ENCODE results near the gene CPT1B. TPM values are rescaled to one million over a fixed set of nuclear protein-coding genes. Genes with fewer than 3 reads are reported as not detected.

The CPT1B gene
- total and polyA plus RNA-seq, 10 of the 15 experiments (the other 5 are each of a cell fraction or from before 2014, with no cell fraction given), result 3.5 to 54.0 (median 21.7) TPM

DNA sequence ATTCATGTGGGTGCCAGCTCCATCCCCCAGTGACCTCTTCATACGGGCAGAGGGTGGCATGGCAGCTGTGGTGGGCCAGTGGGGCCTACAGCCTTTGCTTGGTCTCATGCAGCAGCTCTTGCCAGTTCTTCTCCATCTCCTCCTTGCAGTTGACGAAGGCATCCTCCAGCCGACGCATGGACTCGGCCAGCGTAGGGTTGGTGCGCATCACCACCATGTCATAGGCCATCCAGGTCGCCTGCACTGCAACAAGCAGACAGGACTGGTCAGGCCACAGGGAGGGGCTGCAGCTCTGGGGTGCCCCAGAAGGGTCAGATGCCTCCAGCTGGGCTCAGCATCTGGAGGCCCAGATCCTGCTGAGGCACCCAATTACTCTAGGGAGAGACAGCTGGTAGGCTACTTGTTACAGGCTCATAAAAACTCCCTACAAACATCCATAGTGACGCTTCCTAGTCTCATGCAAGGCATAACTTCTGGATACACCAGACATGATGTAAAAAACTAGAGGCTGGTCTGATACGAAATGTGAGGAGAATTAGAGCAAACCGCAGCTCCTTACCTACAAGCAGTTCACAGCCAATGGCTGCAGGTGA lies 27.0 kb downstream of the CPT1B start:
- in situ Hi-C loops (cut with MboI) (no loop called here), intact Hi-C loops (cut with micrococcal nuclease; ENCODE audit: unreplicated experiment) (no loop called here)
- CTCF ChIA-PET, result interaction anchor here (1.3 kb wide), 1 partner anchor 12 kb away, joined by 3 read pairs; no protein-coding TSS in a partner anchor
- POLR2A ChIA-PET, result interaction anchor here (0.5 to 1.6 kb wide), 4 partner anchors 12 to 26 kb away, joined by 3 to 5 read pairs (median 4); partner anchors contain the start of genes SCO2, SYCE3 and TYMP
- DNase-seq (ENCODE audit: low read depth, low spot score), result no peak
- Histone ChIP-seq H3K4me2 (ENCODE audit: control insufficient read depth, insufficient read depth) (no peak overlapping the region), H2AFZ (ENCODE audit: control insufficient read depth, low read depth, low read length) (no peak overlapping the region), H3K79me2 (ENCODE audit: control insufficient read depth, insufficient read depth, low read length) (no peaks in the 10 kb centered on the region), H3K36me3 (ENCODE audit: control insufficient read depth in 2 of 2, insufficient read depth in 2 of 2, low read length in 1 of 2) (no peaks in the 10 kb centered on the region), H3K9ac (ENCODE audit: control insufficient read depth, insufficient read depth, low read length) (no peak overlapping the region), H3K9me3 (replicated peaks; ENCODE audit: control insufficient read depth, insufficient read depth, low read length) (no peaks in the 10 kb centered on the region), H4K20me1 (ENCODE audit: control insufficient read depth, insufficient read depth) (no peaks in the 10 kb centered on the region), H3K4me3 (no peak overlapping the region), H3K27ac (ENCODE audit: control insufficient read depth, insufficient read depth) (no peak overlapping the region), H3K4me1 (ENCODE audit: control insufficient read depth, insufficient read depth, low read length) (peaks cover 9% of the 10 kb centered on the region), H3K27me3 (replicated peaks in 1 of 2; ENCODE audit: control insufficient read depth in 2 of 2, insufficient read depth in 2 of 2, low read length in 1 of 2) (peaks cover 0 to 1% of the 10 kb centered on the region in 2 experiments; a peak in 1 of 4 replicates)
- RAD21 ChIA-PET (ENCODE audit: unreplicated experiment), result interaction anchor here (1.3 to 1.9 kb wide), 2 partner anchors 26 to 70 kb away, joined by 4 read pairs; partner anchors contain the start of gene SCO2
- BruUV-seq (replicated peaks), result no TSS peak
- SMC1A ChIA-PET (ENCODE audit: uncharacterized antibody, unreplicated experiment), result interaction anchor here (0.7 kb wide), 2 partner anchors 9 to 27 kb away, joined by 3 read pairs; no protein-coding TSS in a partner anchor
- no peak for FAIRE-seq
- 77% methylated on average over 11 of the region's 11 CpGs for WGBS (ENCODE audit: insufficient coverage, insufficient replicate concordance, low lambda C conversion rate, missing lambda C conversion rate)
- ATAC-seq, result no peak
- TF ChIP-seq TCF7 (IDR thresholded peaks at IDR 0.05; ENCODE audit: borderline replicate concordance) (no peak), RB1 (IDR thresholded peaks at IDR 0.05; ENCODE audit: borderline replicate concordance) (no peak), ZNF24 (IDR thresholded peaks at IDR 0.05) (no peak), LARP7 (IDR thresholded peaks at IDR 0.05) (no peak), ETV6 (conservative IDR thresholded peaks at IDR 0.05 in 1 of 2, IDR thresholded peaks at IDR 0.05 in 1 of 2; ENCODE audit: borderline replicate concordance in 1 of 2, low read depth in 1 of 2) (no peak), ZBTB11 (CRISPR knock-in tag; IDR thresholded peaks at IDR 0.05) (no peak), GABPA (IDR thresholded peaks at IDR 0.05; ENCODE audit: low read depth) (no peak), ZZZ3 (IDR thresholded peaks at IDR 0.05; ENCODE audit: control insufficient read depth, insufficient read length, low read depth) (no peak), BACH1 (IDR thresholded peaks at IDR 0.05; ENCODE audit: borderline replicate concordance) (no peak), SPI1 (IDR thresholded peaks at IDR 0.05; ENCODE audit: borderline replicate concordance, insufficient read depth, low read depth, low read length) (no peak), BMI1 (IDR thresholded peaks at IDR 0.05; ENCODE audit: borderline replicate concordance) (no peak), NFYB (IDR thresholded peaks at IDR 0.05; ENCODE audit: insufficient read depth, low read depth, low read length) (no peak), ZNF207 (IDR thresholded peaks at IDR 0.05; ENCODE audit: borderline replicate concordance) (no peak), SIX5 (IDR thresholded peaks at IDR 0.05; ENCODE audit: low read depth, low read length, severe bottlenecking) (no peak)
- TF ChIP-seq, protein P1, sequence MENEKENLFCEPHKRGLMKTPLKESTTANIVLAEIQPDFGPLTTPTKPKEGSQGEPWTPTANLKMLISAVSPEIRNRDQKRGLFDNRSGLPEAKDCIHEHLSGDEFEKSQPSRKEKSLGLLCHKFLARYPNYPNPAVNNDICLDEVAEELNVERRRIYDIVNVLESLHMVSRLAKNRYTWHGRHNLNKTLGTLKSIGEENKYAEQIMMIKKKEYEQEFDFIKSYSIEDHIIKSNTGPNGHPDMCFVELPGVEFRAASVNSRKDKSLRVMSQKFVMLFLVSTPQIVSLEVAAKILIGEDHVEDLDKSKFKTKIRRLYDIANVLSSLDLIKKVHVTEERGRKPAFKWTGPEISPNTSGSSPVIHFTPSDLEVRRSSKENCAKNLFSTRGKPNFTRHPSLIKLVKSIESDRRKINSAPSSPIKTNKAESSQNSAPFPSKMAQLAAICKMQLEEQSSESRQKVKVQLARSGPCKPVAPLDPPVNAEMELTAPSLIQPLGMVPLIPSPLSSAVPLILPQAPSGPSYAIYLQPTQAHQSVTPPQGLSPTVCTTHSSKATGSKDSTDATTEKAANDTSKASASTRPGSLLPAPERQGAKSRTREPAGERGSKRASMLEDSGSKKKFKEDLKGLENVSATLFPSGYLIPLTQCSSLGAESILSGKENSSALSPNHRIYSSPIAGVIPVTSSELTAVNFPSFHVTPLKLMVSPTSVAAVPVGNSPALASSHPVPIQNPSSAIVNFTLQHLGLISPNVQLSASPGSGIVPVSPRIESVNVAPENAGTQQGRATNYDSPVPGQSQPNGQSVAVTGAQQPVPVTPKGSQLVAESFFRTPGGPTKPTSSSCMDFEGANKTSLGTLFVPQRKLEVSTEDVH (IDR thresholded peaks at IDR 0.05; ENCODE audit: low read depth, partially characterized antibody), result no peak
- TF ChIP-seq, protein P2, sequence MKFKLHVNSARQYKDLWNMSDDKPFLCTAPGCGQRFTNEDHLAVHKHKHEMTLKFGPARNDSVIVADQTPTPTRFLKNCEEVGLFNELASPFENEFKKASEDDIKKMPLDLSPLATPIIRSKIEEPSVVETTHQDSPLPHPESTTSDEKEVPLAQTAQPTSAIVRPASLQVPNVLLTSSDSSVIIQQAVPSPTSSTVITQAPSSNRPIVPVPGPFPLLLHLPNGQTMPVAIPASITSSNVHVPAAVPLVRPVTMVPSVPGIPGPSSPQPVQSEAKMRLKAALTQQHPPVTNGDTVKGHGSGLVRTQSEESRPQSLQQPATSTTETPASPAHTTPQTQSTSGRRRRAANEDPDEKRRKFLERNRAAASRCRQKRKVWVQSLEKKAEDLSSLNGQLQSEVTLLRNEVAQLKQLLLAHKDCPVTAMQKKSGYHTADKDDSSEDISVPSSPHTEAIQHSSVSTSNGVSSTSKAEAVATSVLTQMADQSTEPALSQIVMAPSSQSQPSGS (IDR thresholded peaks at IDR 0.05; ENCODE audit: low read length), result no peak
